Peyer's patch (tissue), 4 donors: Measurements from ENCODE around the gene FRMPD4.

Source experiments
- POLR2A ChIP-seq, 2 donors: fragments of 450-650 bp; IDR thresholded peaks; one replicate each; pipeline ENCODE4 v1.5.1; 2017; ENCODE audit warnings: antibody characterized with exemption in 2 of 2, mild to moderate bottlenecking in 2 of 2, moderate library complexity in 2 of 2
- TF ChIP-seq, protein P1 (sequence below), 6 experiments: fragments of 450-650 bp in 4 of 6; fragments of 200-600 bp in 2 of 6; sonication (generic) in 1 of 6; IDR thresholded peaks; one replicate each; pipeline ENCODE4 v1.5.1; 2017 to 2019; ENCODE audit warnings: antibody characterized with exemption in 6 of 6, mild to moderate bottlenecking in 3 of 6, moderate library complexity in 1 of 6

DNA sequence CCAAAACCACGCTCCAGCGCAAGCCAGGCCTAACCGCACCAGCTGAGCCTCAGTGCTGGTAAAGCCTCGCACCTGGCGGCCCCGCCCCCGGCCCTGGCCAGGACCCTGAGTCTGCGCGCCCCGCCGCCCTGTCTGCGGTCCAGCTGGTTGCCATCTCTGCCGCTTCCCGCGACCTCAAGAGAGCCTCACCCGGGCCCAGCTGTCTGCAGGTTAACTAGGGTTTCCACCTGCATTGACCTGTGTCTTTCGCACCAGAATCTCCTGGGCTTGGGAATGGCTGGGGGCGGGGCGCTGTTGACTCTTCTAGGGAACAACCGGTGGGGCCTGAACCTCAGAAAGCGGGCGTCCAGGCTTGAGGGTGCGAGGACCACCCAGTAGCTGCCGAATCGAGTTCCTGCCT lies 445.3 kb downstream of the FRMPD4 start:
- TF ChIP-seq POLR2A (IDR thresholded peaks at IDR 0.05): no peak
- TF ChIP-seq, protein P1, sequence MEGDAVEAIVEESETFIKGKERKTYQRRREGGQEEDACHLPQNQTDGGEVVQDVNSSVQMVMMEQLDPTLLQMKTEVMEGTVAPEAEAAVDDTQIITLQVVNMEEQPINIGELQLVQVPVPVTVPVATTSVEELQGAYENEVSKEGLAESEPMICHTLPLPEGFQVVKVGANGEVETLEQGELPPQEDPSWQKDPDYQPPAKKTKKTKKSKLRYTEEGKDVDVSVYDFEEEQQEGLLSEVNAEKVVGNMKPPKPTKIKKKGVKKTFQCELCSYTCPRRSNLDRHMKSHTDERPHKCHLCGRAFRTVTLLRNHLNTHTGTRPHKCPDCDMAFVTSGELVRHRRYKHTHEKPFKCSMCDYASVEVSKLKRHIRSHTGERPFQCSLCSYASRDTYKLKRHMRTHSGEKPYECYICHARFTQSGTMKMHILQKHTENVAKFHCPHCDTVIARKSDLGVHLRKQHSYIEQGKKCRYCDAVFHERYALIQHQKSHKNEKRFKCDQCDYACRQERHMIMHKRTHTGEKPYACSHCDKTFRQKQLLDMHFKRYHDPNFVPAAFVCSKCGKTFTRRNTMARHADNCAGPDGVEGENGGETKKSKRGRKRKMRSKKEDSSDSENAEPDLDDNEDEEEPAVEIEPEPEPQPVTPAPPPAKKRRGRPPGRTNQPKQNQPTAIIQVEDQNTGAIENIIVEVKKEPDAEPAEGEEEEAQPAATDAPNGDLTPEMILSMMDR (IDR thresholded peaks at IDR 0.05): no peak
